ENCODE data around the gene SPATS2L. TPM values are rescaled to one million over a fixed set of nuclear protein-coding genes. Genes with fewer than 3 reads are reported as not detected.
A peak's percentile ranks its signal among the peaks of the same experiment; 100 is the strongest.

Gene SPATS2L, protein sequence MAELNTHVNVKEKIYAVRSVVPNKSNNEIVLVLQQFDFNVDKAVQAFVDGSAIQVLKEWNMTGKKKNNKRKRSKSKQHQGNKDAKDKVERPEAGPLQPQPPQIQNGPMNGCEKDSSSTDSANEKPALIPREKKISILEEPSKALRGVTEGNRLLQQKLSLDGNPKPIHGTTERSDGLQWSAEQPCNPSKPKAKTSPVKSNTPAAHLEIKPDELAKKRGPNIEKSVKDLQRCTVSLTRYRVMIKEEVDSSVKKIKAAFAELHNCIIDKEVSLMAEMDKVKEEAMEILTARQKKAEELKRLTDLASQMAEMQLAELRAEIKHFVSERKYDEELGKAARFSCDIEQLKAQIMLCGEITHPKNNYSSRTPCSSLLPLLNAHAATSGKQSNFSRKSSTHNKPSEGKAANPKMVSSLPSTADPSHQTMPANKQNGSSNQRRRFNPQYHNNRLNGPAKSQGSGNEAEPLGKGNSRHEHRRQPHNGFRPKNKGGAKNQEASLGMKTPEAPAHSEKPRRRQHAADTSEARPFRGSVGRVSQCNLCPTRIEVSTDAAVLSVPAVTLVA
- 40.8 TPM for total RNA-seq

DNA sequence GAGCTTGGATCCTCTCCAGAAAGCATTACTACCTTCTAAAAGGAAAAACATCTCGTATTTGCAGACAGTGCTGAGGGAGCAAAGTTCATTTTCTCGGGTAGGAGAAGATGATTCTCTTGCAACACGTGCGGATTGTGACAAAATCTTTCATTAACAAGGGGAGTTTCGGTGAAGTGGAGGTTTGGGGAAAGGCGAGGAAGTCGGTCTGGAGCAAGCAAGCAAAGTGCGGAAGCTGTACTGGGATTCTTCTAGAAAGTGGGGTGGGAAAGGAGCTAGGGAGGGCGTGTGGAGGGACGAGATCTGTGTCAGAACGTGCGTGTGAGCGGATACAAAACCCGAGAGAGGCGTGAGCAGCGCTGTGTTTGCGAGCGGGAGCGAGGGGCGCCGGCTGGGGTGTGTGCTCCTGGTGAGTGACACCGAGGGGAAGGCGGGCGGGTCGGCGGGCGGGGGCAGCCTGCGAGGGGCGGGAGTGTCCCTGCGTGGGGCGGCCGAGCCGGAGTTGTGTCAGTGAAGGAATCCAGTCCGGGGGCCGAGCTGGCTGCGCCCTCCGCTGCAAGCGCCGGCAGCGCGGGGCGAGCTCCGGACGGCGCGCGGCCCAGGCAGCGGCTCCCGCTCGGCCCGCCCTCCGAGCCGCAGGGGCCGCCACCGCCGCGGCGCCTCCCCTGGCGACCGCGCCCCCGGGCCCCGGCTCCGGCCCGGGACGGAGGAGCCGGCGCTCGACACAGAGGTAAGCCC lies at the start of gene SPATS2L:
Gene SPATS2L, plus strand, starts transcription at position 498 of the 735 bp plus-strand sequence. CDS start 82,552 bp downstream, outside the sequence.
- no peak for FAIRE-seq
- peak; percentile 71 to 79 for DNase-seq (ENCODE audit: low spot score in 2 of 2)

DNA sequence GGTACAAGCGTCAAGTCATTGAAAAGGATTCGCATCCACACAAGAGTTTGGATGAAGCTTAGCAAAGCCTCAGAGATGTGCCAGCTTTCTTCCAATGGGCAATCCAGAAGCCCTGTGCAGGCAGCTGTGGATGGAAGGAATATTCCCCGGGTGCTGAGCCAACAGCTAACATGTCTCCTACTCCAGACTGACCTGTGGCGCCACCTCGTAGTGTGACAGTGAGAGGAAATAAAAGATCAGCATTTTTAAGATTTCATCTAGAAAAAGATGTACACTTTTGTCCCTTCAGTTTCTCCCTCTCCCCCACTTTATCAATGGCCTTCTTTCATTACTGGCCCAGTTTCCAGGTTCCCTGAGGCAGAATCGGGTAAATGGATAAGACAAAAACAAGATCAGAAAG lies 48.9 kb upstream of the SPATS2L start:
- FAIRE-seq (no peak), DNase-seq (ENCODE audit: low spot score in 2 of 2) (no peak)

DNA sequence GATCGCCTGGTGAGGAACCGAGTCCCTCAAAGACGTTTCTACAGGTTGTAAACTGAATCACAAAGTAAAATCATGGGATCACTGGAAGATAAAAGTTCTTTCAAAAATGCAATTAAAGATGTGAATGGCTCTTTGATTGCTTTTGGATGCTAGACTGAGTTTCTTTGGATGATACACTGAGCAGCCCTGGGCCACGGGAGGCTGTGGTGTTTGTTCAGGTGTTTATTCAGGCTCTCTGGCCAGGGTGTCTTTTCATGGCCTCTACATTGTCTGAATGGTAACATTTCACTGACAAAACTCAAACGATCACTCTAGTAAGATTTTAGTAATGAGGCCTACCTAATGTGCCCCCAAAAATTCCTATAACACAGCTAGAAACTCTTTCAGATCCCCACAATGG lies 48.4 kb upstream of the SPATS2L start:
- FAIRE-seq (no peak), DNase-seq (ENCODE audit: low spot score in 2 of 2) (no peak)

DNA sequence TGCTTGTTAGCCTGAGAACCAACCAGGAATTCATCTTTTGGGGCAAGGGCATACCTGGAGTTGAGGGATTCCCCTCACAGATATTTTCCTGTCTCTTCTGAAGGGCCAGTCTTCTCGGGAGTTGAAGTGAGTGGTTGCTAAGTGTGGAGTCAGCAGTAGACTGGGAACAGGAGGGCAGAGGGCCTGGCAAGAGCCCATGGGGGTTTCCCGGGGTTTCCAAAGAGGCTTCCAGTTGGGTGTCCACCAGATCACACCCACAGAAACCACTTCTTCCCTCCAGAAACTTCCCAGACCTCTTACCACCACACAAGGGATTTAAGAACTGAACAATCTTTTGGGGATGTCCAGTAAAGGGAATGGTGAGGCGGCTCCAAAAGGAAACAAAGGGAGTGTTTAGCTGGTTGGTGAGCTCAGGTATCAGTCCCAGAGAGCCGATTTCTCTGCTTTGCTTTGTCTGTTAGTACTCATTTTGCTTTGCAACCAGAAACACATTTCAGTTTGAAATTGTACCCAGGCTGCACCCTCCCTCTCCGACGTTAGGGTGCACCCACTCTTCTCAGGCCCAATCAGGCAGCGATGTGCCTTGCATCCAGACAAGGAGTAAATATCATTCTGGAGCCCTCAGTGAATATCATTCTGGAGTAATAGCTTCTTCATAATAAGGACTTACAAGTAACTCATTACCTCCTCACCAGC lies 47.5 kb upstream of the SPATS2L start:
- FAIRE-seq (no peak), DNase-seq (ENCODE audit: low spot score in 2 of 2) (no peak)

DNA sequence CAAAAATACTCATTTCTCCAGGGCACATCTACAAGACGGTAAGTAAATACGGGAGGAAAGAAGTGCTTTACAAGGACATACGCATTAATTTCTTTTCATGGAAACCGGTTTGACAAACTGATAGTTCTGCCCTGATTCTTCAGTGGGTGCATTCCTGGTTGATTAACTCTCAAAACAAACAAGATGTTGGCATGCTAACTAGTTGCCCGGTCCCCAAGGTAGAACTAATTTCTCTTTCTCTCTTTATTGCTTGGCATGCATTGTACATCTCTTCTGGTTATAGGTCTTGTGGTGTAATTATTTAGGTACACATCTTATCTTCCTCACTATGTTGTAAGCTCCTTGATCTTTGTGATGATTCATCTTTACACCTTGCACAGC lies 46.9 kb upstream of the SPATS2L start:
- DNase-seq (ENCODE audit: low spot score in 2 of 2) (no peak), FAIRE-seq (no peak)

DNA sequence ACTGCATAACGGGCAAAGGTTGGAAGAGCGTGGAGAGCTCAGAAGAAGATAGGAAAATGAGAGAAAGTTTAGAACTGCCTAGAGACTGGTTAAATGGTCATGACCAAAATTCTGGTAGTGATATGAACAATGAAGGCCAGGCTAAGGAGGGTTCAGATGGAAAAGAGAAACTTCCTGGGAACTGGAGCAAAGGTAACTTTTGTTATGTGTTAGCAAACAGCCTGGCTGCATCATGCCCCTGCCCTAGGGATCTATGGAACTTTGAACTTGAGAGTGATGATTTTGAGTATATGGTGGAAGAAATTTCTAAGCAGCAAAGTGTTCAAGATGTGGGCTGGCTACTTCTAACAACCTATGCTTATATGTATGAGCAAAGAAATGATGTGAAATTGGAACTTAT lies 44.4 kb upstream of the SPATS2L start:
- FAIRE-seq: no peak

DNA sequence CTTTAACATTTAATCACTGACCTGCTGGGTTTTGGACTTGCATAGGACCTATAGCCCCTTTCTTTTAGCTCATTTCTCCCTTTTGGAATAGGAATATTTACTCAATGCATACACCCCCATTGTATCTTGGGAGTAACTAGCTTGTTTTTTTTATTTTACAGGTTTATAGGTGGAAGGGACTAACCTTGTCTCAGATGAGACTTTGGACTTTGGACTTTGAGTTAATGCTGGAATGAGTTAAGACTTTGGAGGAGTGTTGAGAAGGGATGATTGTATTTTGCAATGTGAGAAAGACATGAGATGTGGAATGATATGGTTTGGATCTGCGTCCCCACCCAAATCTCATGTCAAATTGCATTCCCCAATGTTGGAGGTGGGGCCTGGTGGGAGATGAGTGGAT lies 43.2 kb upstream of the SPATS2L start:
- DNase-seq (ENCODE audit: low spot score in 2 of 2) (no peak), FAIRE-seq (no peak)

More for the DNA sequence above, 44.4 kb upstream of the SPATS2L start:
- DNase-seq (ENCODE audit: low spot score in 2 of 2): no peak

DNA sequence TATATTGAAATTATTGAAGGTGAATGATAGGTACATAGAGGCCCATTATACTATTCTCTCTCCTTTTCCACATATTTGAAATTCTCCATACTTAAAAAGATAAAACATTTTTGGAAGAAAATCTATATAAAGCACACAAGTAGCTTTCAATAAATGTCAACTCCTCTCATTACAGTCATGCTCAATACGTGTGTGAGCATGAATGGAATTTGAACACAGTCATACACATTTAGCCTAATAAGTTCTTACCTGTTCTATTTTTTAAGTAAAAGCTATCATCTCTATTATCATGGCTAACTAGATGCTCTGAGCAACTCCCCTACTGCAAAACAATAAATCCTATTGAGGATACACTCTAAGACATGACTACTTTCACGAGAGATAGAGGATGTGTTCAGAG lies 41.9 kb upstream of the SPATS2L start:
- DNase-seq (ENCODE audit: low spot score in 2 of 2) (no peak), FAIRE-seq (no peak)

DNA sequence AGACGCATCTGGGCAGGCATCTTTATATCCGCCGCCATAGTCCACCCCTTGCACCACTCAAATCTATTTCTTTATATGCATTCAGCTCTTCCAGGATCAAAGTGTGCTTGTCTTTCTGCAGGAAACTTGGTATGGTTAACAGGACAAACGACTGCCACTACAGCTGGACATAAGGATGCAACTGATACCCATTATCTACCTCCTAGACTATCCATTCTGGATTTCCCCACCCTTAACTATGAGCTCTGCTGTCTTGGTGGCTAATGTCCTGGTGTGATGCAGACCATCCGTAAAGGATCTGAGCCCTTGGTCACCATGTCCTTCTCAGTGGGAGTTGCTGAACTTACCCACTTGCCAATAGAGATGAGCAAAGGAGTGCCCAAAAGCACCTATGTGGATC lies 40.1 kb upstream of the SPATS2L start:
- FAIRE-seq (no peak), DNase-seq (ENCODE audit: low spot score in 2 of 2) (no peak)

DNA sequence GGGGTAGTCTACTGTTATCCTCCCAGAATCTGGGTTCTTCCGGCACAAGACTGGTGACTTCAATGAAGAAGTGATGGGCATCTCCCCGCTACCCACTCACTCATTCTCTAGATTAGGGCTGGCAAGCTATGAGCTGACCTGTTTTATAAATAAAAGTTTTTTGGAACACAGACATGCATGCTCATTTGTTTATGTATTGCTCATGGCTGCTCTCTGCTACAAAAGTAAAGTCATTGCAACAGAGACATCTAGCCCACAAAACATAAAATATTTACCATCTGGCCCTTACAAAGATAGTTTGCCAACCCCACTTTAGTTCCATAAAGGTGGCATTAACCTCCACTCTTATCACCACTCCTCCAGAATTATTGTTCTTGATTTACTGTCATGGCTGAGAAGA lies 39.1 kb upstream of the SPATS2L start:
- FAIRE-seq (no peak), DNase-seq (ENCODE audit: low spot score in 2 of 2) (no peak)

DNA sequence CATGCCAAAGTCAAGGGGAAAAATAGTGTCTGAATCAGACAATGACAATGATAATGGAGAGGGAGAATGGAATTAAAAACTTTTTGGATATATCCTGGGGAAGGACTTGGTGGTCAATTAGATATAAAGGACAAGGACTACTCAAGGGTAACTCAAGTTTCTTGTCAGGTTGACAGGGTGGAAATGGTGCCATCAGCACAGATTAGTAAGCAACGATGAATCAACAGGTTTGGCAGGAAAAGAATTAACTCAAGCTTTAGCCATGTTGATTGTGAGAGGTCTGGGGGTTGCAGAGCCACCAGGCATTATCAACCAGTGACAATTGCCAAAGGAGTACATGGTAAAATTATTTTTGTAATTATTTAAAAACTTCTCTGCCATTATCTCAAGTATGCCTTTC lies 35.8 kb upstream of the SPATS2L start:
- no peak for DNase-seq (ENCODE audit: low spot score in 2 of 2)
- FAIRE-seq: no peak

DNA sequence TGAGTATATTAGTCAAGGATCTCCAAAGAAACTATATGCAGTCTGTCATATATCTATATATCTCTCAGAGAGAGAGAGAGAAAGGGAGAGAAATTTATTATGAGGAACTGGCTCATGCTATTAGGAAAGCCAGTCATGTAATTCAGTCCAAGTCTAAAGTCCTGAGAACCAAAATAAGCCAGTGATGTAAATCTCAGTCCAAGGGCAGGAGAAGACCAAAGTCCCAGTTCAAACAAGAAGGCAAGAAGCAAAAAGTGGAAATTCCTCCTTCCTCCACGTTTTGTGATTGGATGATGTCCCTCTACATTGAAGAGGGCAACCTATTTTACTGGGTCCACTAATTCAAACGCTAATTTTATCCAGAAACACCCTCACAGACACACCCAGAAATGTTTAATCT lies 34.2 kb upstream of the SPATS2L start:
- no peak for DNase-seq (ENCODE audit: low spot score in 2 of 2)
- no peak for FAIRE-seq

DNA sequence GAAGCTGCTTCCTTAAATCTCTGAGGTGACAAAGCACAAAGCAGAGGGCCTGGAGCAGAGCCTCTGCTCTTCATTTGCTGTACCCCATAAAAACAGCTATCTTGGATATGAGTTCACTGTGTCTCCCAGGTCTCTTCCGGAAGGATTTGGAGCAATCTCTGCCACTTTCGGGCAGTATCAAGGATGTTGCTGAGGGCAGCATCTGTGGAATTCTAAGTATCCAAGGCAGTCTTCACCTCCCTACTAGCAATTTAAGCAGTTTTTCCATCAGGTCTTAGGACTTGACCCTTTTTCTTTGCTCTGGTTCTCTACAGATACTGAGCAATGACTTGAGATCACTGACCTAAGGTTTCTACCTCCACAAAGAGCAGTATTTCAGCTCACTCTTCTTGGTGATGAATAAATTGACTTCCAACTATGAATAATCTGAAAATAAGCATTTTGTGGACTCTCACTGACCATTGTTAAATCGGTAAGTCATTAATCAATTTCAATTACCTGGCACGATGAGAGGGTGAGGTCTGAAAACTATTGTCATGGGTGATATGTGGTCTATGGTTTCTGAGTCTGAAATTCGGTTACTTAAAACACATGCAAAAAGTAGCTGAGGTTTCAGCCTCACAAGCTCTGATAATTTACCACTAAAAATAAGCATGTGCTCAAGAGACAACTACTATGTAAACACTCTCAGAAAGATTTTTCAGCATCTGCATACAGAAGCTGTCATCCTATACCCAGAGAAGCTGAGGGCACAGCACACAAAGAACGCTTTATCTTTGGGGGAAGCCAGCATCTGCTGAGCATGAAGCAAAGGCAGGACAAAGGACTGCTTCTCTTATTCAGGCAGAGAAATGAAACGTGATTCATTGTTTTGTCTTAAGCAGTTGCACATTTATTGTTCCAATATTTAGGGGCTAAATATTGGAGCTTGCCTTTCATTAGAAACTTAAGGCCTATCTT lies 32.1 kb upstream of the SPATS2L start:
- no peak for FAIRE-seq
- DNase-seq (ENCODE audit: low spot score in 2 of 2): peak; percentile 6 to 10

DNA sequence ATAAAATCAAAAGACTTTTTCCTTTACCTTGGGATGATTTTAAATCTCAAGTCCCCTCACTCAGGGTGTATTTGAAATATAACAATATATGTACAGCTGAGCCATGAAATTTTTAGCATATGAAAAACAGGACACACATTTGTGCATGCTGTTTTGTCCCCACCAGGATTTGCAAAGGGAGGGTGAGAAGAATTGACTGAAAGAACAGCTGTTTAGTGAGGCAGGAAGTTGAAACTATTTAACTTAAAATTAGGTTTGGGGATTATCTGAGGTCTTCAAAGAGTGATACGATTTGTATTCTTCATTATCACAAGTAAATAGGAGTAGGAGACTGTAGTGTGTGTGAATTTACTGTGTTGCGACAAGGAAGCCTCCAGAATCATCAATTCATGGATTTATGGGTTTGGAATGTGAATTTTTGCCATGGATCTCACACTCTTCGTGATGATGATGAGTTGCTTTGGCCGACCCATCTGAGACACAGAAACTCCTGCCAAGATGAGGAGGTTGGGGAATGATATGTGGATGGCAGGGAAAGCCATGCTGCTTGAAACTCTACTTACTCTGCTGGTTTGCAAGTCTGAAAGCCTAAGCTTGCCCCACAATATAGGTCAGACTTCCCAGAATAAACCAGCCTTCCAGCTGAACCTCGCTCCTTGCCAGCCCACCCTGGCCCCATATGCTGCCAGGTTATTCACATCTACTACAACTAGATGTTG lies 31.0 kb upstream of the SPATS2L start:
- no peak for DNase-seq (ENCODE audit: low spot score in 2 of 2)
- no peak for FAIRE-seq

DNA sequence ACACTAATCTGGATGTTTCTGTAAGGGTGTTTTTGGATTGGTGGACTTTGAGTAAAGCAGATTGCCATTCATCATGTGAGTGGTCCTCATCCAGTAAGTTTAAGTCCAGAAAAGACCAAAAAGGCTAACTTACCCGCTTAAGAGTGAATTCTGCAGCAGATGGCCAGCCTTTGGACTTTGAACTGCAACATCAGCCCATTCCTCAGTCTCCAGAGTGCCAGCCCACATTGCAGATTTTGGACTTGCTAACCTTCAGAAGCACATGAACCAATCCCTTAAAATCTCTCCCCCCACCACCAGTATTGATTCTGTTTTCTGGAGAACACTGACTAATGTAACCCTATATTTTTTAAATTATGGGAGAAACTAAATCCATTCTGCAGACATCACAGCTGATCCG lies 30.0 kb upstream of the SPATS2L start:
- FAIRE-seq (no peak), DNase-seq (ENCODE audit: low spot score in 2 of 2) (no peak)

DNA sequence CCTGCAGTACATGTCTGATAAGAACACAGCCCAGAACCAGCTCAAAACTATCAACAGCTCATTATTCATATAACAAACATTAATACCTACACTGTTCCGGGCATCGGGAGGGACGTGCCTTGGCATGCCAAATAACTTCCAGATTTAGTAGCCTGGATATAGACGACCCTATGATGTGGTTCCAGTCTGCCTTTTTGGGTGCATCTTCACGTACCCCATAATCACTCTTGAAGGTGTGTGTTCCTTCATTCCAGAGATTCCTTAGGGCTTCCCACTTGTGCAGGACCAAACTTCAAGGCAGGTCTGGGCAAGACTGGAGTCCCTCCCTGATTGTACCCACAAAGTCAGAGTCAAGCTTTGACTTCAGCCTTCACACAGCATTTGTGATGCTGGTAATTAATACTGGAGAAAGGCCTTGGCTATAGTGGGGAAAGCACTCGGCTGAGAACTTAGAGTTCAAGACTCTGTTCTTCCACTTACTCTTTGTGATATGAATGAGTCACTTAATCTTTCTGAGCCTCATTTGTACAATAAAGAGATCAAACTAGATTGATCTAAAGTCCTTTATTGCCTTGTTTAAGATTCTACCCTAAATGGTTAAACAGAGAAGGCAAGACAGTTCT lies 27.7 kb upstream of the SPATS2L start:
- FAIRE-seq (no peak), DNase-seq (ENCODE audit: low spot score in 2 of 2) (no peak)

DNA sequence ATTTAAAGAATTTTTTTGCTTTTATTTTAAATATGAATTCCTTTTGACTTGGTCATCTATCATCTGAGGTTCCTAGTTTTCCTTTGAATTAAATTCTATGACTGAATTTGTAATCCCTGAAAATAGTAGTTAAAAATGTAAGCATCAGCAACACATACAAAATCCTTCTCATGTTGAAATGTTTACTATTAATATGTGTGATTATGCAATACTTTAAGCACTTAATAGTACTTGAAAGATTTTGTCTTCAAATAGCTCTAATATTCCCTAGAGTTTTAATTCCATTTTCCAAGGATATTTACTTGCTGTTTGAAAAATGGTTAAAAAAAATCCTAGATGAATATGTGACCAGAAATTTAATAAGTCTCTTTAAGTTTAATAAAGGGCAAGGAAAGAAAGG lies 26.6 kb upstream of the SPATS2L start:
- no peak for FAIRE-seq
- DNase-seq (ENCODE audit: low spot score in 2 of 2): no peak

DNA sequence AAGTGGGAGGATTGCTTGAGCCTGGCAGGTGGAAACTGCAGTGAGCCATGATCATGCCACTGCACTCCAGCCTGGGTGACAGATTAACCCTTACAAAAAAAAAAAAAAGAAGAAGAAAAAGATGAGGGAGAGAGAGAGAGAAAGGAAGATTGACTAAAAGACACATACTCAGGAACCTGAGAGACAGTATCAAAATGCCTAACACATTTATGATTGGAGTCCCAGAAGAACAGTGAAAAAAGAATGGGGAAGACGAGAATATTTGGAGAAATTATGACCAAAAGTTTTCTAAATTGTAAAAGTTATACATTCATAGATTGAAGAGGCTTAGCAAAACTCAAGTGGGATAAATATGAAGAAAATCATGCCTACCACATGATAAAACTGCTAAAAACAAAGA lies 19.9 kb upstream of the SPATS2L start:
- FAIRE-seq: no peak
- no peak for DNase-seq (ENCODE audit: low spot score in 2 of 2)
